Activated naive CD4-positive, alpha-beta T cell treated with anti-CD3 and anti-CD28 coated beads for 36 hours (primary cell): Measurements from ENCODE around the gene SMARCD1. TPM values are rescaled to one million over a fixed set of nuclear protein-coding genes. Genes with fewer than 3 reads are reported as not detected.

Source experiments
- CTCF ChIA-PET: fragments of 350-600 bp; sonication (Branson Sonifier 250); formaldehyde crosslinking; loops from one replicate; lab custom pipeline; 2021; ENCODE audit warnings: antibody characterized with exemption; lab: Charles Lee
- DNase-seq: peaks from one replicate; pipeline ENCODE4 v3.0.0-alpha.2; 2020
- H3K27ac Mint-ChIP-seq: one replicate; pipeline ENCODE4 v1.8.0; 2021; ENCODE audit warnings: mild to moderate bottlenecking, mixed read lengths
- H3K27me3 Mint-ChIP-seq: one replicate; pipeline ENCODE4 v1.8.0; 2021; ENCODE audit warnings: low read depth, mixed read lengths
- H3K36me3 Mint-ChIP-seq: one replicate; pipeline ENCODE4 v1.8.0; 2021; ENCODE audit warnings: low read depth, mixed read lengths
- H3K4me1 Mint-ChIP-seq: one replicate; pipeline ENCODE4 v1.8.0; 2021; ENCODE audit warnings: low read depth, mixed read lengths
- H3K4me3 Mint-ChIP-seq: one replicate; pipeline ENCODE4 v1.8.0; 2021; ENCODE audit warnings: mild to moderate bottlenecking, moderate library complexity, mixed read lengths
- H3K9me3 Mint-ChIP-seq: one replicate; pipeline ENCODE4 v1.8.0; 2021; ENCODE audit warnings: mixed read lengths
- intact Hi-C: fragments of 100-400 bp; cut with micrococcal nuclease; formaldehyde crosslinking; loops from one replicate; pipeline ENCODE4 v1.15.1; 2023
- total RNA-seq, 2 experiments: library from RNA; stranded (reverse); gene quantifications; one replicate each; pipeline ENCODE4 v1.2.3, GENCODE V29; 2021

Gene SMARCD1
- total RNA-seq, 2 experiments from 2014 or later = 57.7 to 60.2 TPM

DNA sequence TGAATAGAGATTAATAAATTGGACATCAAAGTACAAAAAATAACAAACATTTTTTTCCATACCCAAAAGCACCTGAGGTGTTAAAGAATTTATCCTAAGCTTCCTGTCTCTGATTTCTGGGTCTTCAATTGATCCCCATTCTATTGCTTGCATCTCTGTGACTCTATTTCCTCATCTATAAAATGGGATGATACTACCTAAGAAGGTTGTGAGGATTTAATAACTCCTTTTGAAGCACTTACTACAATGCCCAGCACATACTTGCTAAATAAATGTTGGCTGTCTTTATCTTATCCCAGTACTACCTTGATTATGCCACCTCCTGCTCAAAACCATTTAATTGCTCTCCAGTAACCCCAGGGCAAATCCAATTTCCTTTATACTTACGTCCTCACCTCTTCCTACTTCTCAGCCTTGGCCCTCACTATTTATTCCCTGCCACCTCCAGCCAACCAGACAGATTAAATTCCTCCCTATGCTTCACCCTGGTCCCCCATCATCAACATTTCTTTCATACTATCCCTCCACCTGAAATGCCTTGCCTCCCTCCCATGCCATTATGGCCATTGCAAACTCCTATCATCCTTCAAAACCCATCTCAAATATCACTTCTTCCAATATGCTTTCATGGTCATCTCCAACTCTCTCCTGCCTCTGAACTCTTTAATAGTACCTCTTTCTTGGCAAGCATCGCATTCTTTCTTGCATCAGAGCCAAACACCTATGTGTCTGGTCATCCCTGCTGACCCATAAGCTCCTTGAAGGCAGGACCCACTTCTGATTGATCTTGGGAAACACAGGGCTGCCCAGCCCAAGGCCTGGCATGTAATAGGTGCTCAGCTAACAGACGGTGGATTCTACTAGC lies 35.7 kb upstream of the SMARCD1 start:
- Mint-ChIP-seq H3K4me3 (no peak overlapping the region), H3K27ac (no peak overlapping the region), H3K9me3 (no peaks in the 10 kb centered on the region), H3K36me3 (no peaks in the 10 kb centered on the region), H3K4me1 (peaks cover 3% of the 10 kb centered on the region), H3K27me3 (peaks cover 32% of the 10 kb centered on the region)
- no peak for DNase-seq
- intact Hi-C loops = no loop called here
- CTCF ChIA-PET = interaction anchor here (0.9 to 11.1 kb wide), 7 partner anchors 9 to 182 kb away, joined by 3 to 182 read pairs (median 7); partner anchors contain the start of gene COX14

DNA sequence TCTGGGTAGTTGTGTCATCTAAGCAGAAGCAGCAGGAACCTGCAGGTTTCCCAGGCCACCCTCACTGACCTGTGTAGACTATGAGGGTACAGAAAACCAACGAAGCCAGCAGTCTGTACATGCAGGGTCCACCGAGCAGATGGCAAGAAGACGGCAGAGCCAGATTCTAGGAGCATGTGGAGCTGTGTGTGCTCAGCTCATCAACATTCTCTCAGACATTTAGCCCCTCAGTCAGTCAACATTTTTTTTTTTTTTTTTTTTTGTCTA lies 35.1 kb upstream of the SMARCD1 start:
- no peak overlapping the region for H3K27ac Mint-ChIP-seq
- CTCF ChIA-PET = interaction anchor here (1.3 to 11.1 kb wide), 5 partner anchors 10 to 84 kb away, joined by 3 to 182 read pairs (median 9); partner anchors contain the start of gene COX14
- peaks cover 3% of the 10 kb centered on the region for H3K4me1 Mint-ChIP-seq
- H3K4me3 Mint-ChIP-seq = no peak overlapping the region
- H3K27me3 Mint-ChIP-seq = peaks cover 32% of the 10 kb centered on the region
- DNase-seq = no peak
- intact Hi-C loops = no loop called here
- H3K9me3 Mint-ChIP-seq = no peaks in the 10 kb centered on the region
- no peaks in the 10 kb centered on the region for H3K36me3 Mint-ChIP-seq

DNA sequence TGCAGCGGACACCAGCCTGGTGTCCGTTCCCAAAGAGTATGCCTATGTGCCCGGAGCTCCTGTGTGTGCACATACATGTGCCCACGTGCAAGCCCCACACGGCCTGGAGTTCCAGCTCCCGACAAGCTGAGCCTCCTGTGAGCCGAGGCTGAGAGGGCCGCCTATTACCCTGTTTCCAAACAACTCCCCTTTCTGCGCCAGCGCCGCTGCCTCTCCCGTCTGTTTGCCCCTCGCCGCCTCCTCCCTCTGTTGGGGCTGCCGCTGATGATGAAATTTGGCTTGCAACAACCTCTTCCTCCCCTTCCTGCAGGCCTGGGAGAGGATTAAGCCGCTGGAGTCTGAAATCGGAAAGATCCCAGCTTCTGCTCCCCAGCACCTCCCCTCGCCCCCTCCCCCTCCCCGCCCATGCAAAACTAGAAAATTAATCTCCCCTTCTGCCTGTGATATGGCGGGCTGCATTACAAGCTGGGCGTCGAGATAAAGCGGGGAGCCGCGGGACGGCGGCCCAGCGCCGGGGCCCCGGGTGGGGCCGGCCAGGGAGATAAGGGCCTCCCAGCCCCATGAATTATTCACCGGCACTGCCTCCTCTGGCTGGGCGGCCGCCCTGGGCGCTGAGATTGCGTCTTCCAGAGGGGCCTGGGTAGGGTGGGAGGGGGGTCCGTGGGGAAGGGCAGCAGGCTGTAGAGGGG lies 34.6 kb upstream of the SMARCD1 start:
- H3K27ac Mint-ChIP-seq = no peak overlapping the region
- peaks cover 32% of the 10 kb centered on the region for H3K27me3 Mint-ChIP-seq
- peaks cover 3% of the 10 kb centered on the region for H3K4me1 Mint-ChIP-seq
- CTCF ChIA-PET = interaction anchor here (1.1 to 11.1 kb wide), 6 partner anchors 10 to 105 kb away, joined by 3 to 182 read pairs (median 8); partner anchors contain the start of gene COX14
- H3K9me3 Mint-ChIP-seq = no peaks in the 10 kb centered on the region
- no peak for DNase-seq
- intact Hi-C loops = no loop called here
- no peaks in the 10 kb centered on the region for H3K36me3 Mint-ChIP-seq
- peak overlapping the region; percentile 14 for H3K4me3 Mint-ChIP-seq

DNA sequence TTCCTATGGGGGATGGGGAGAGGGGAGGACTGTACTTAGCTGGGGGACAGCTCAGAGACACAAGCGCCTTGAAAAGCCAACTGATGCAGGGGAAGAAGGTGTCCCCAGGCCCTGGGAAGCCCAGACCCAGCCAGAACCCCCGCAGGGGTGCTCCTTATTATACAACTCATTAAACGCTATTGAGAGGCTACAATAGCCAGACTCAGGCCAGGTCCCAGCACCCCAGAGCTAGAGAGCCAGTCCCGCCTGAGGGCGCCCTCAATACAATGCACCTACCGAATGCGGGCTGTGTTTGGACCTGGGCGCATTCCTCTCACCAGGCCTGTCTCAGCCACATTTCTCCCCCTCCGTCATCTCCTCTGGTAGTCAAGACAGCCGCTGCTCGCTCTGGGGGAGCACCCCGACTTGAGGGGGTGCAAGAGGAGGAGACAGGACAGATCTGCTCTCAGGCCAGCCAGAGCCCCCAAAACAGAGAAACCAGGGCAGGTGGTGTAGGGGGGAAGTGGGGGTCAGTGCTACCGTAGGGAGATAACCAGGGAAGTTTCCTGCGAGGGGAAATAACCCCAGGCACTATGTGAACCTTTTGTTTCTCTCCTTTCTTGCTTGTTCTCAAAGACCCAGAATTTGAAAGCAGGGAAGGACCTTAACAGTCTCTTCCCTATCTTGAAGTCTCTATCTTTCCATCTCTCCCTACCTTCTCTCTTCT lies 33.9 kb upstream of the SMARCD1 start:
- H3K4me3 Mint-ChIP-seq = no peak overlapping the region
- H3K27me3 Mint-ChIP-seq = peaks cover 37% of the 10 kb centered on the region
- CTCF ChIA-PET = interaction anchor here (1.1 to 11.1 kb wide), 4 partner anchors 11 to 106 kb away, joined by 3 to 182 read pairs (median 9); partner anchors contain the start of gene COX14
- no peak for DNase-seq
- no peaks in the 10 kb centered on the region for H3K9me3 Mint-ChIP-seq
- H3K4me1 Mint-ChIP-seq = peaks cover 10% of the 10 kb centered on the region
- H3K27ac Mint-ChIP-seq = no peak overlapping the region
- intact Hi-C loops = no loop called here
- no peaks in the 10 kb centered on the region for H3K36me3 Mint-ChIP-seq

- no peak overlapping the region for H3K4me3 Mint-ChIP-seq
- no peak for DNase-seq
- H3K27ac Mint-ChIP-seq = no peak overlapping the region
- intact Hi-C loops = no loop called here
- H3K27me3 Mint-ChIP-seq = peaks cover 46% of the 10 kb centered on the region
- H3K9me3 Mint-ChIP-seq = no peaks in the 10 kb centered on the region
- CTCF ChIA-PET = interaction anchor here (1.5 to 11.1 kb wide), 4 partner anchors 12 to 86 kb away, joined by 3 to 182 read pairs (median 37); no protein-coding TSS in a partner anchor
- H3K36me3 Mint-ChIP-seq = no peaks in the 10 kb centered on the region
- H3K4me1 Mint-ChIP-seq = peaks cover 20% of the 10 kb centered on the region
Measured at GRCh38 chr12:50052544-50052943, 32.6 kb upstream of the SMARCD1 start.

DNA sequence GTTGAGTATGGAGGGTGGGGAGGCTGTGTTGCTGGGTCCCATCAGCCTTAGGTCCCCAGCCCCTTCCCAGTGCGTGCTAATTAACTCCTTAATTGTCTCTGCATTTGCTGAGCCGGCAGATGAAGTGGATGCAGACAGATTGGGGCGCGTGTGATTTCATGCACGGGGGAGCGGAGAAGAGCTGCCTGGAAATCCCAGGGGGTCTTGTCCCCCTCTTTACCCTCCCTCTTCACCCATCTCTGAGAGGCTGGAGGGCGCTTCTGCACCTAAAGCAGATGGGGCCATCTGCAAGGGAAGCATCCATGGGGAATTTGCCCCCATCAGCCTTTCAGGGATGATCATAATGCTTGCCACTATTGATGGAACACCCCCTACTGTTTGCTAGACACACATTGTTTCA lies 32.2 kb upstream of the SMARCD1 start:
- intact Hi-C loops = no loop called here
- H3K4me1 Mint-ChIP-seq = peaks cover 20% of the 10 kb centered on the region
- CTCF ChIA-PET = interaction anchor here (1.5 to 11.1 kb wide), 3 partner anchors 13 to 86 kb away, joined by 3 to 182 read pairs (median 65); no protein-coding TSS in a partner anchor
- peaks cover 46% of the 10 kb centered on the region for H3K27me3 Mint-ChIP-seq
- no peak overlapping the region for H3K27ac Mint-ChIP-seq
- DNase-seq = no peak
- H3K9me3 Mint-ChIP-seq = no peaks in the 10 kb centered on the region
- H3K4me3 Mint-ChIP-seq = no peak overlapping the region
- H3K36me3 Mint-ChIP-seq = no peaks in the 10 kb centered on the region

DNA sequence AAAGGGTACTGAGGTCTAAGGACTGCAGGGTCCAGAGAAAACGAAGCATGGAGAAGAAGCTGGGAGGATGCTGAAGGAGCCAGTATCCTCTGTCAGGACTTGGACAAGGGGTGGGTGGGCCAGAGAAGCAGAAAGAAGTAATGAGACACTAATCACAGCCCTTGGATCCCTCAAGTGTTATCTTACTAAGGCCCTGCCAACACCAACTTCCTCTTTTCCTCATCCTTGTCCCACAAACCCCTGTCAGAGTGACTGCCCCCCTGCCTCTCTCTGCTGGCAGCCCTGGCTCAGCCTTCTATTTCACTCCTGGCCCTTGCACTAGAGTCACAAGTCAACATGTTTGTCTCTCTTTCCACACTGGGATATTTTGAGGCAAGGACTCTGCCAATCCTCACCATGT lies 31.6 kb upstream of the SMARCD1 start:
- H3K27me3 Mint-ChIP-seq = peaks cover 46% of the 10 kb centered on the region
- CTCF ChIA-PET = interaction anchor here (1.5 to 11.1 kb wide), 3 partner anchors 14 to 87 kb away, joined by 3 to 182 read pairs (median 65); no protein-coding TSS in a partner anchor
- no peak overlapping the region for H3K27ac Mint-ChIP-seq
- no peaks in the 10 kb centered on the region for H3K9me3 Mint-ChIP-seq
- no peaks in the 10 kb centered on the region for H3K36me3 Mint-ChIP-seq
- DNase-seq = no peak
- H3K4me3 Mint-ChIP-seq = no peak overlapping the region
- H3K4me1 Mint-ChIP-seq = peaks cover 23% of the 10 kb centered on the region
- intact Hi-C loops = no loop called here

GRCh38 chr12:50055831-50056638 lies 29.1 kb upstream of the SMARCD1 start:
- intact Hi-C loops = loop anchor here (1.0 to 5.0 kb wide), 6 partner anchors 14 to 279 kb away; partner anchors contain the start of gene RACGAP1
- Mint-ChIP-seq H3K27ac (no peak overlapping the region), H3K4me3 (peak overlapping the region; percentile 39)

GRCh38 chr12:50056639-50056976 lies 28.5 kb upstream of the SMARCD1 start:
- Mint-ChIP-seq H3K27me3 (peaks cover 37% of the 10 kb centered on the region), H3K4me3 (peak overlapping the region; percentile 84), H3K9me3 (no peaks in the 10 kb centered on the region), H3K36me3 (no peaks in the 10 kb centered on the region), H3K4me1 (peaks cover 33% of the 10 kb centered on the region), H3K27ac (no peak overlapping the region)
- intact Hi-C loops = loop anchor here (1.0 to 5.0 kb wide), 6 partner anchors 14 to 279 kb away; partner anchors contain the start of gene RACGAP1
- CTCF ChIA-PET = interaction anchor here (0.6 to 11.1 kb wide), 24 partner anchors 9 to 279 kb away, joined by 3 to 182 read pairs (median 6); partner anchors contain the start of genes COX14 and RACGAP1
- no peak for DNase-seq

More at GRCh38 chr12:50055831-50056638, 29.1 kb upstream of the SMARCD1 start:
- CTCF ChIA-PET = interaction anchor here (0.6 to 11.1 kb wide), 31 partner anchors 8 to 278 kb away, joined by 3 to 182 read pairs (median 5); partner anchors contain the start of genes COX14, RACGAP1 and SMARCD1
- DNase-seq = peak; percentile 70
- no peaks in the 10 kb centered on the region for H3K36me3 Mint-ChIP-seq
- H3K4me1 Mint-ChIP-seq = peaks cover 33% of the 10 kb centered on the region
- H3K27me3 Mint-ChIP-seq = peaks cover 41% of the 10 kb centered on the region
- H3K9me3 Mint-ChIP-seq = no peaks in the 10 kb centered on the region

DNA sequence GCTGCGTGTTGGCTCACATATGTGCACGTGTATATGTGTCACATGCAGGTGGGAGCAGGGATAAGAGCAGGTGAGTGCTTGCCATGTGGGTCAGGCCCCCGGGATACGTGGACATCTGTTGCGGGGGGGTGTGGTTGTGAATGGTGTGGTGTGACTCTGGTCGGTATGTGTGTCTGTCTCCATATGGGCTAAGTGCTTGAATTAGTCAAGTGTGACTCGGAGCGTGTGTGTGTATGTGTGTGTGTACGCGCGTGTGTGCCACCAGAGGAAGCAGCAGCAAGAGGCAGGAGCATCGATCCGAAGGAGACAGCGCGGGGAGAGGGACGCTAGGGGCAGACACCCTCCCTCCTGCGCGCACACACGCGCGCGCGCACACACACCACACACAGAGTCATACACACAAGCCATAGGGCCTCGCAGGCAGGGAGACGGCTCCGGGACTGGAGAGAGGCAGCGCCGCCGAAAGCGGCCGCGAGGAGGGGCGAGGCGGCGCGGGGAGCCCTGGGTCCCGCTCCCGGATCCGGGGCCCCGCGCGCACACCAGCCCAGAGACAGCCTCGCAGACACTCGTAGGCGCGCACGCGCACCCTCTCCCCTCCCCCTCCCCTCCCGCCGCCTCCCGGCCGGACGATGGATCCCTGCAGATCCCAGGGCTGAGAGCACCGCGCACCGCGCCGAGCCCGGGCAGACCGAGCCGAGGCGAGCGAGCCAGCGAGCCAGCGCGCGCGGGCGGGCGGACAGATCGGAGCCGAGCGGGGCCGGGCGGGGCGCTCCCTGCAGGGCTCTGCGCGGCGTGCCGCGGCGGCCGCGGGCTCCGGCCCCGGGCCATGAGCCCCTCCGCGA lies 27.9 kb upstream of the SMARCD1 start, which contains the start of gene ASIC1:
TSS of gene ASIC1 (plus strand) at position 597 of the 842 bp plus-strand sequence. CDS start 1,171 bp downstream, outside the sequence.
- H3K27me3 Mint-ChIP-seq = peaks cover 31% of the 10 kb centered on the region
- H3K27ac Mint-ChIP-seq = no peak within 1 kb of the TSS

More for the DNA sequence above, 27.9 kb upstream of the SMARCD1 start, which contains the start of gene ASIC1:
- Mint-ChIP-seq H3K4me1 (peaks cover 33% of the 10 kb centered on the region), H3K4me3 (peak within 1 kb of the TSS; percentile 84), H3K36me3 (no peaks in the 10 kb centered on the region), H3K9me3 (no peaks in the 10 kb centered on the region)
- DNase-seq = peak; percentile 63
- CTCF ChIA-PET = interaction anchor here (0.9 to 11.1 kb wide), 11 partner anchors 12 to 280 kb away, joined by 3 to 182 read pairs (median 9); partner anchors contain the start of gene COX14
- intact Hi-C loops = loop anchor here (1.0 to 5.0 kb wide), 6 partner anchors 13 to 280 kb away; partner anchors contain the start of gene RACGAP1
